ENCODE measurements around the gene MEF2D.

The MEF2D gene

GRCh38 chr1:156465747-156466365, 34.7 kb downstream of the MEF2D start:
- H3K27ac ChIP-seq (ENCODE audit: low read depth, low read length, severe bottlenecking) = no peak overlapping the region
- H3K4me3 ChIP-seq (ENCODE audit: extremely low read depth, insufficient read depth, low read length, poor library complexity, severe bottlenecking) = no peak overlapping the region
- H3K9me3 ChIP-seq (ENCODE audit: control insufficient read depth, low read length) = no peaks in the 10 kb centered on the region
- peaks cover 58% of the 10 kb centered on the region for H3K36me3 ChIP-seq (ENCODE audit: control insufficient read depth, insufficient read depth, low read length)
- peaks cover 20% of the 10 kb centered on the region for H3K4me1 ChIP-seq (ENCODE audit: control insufficient read depth, insufficient read depth, low read length, poor library complexity, severe bottlenecking)
- 81 to 93% methylated on average over 11 to 12 of the region's 17 CpGs for WGBS, 2 experiments (ENCODE audit: insufficient coverage in 2 of 2)

- Histone ChIP-seq H3K4me1 (ENCODE audit: control insufficient read depth, insufficient read depth, low read length, poor library complexity, severe bottlenecking) (peaks cover 20% of the 10 kb centered on the region), H3K4me3 (ENCODE audit: extremely low read depth, insufficient read depth, low read length, poor library complexity, severe bottlenecking) (no peak overlapping the region), H3K27ac (ENCODE audit: low read depth, low read length, severe bottlenecking) (no peak overlapping the region), H3K9me3 (ENCODE audit: control insufficient read depth, low read length) (no peaks in the 10 kb centered on the region), H3K36me3 (ENCODE audit: control insufficient read depth, insufficient read depth, low read length) (peaks cover 50% of the 10 kb centered on the region)
- 90 to 98% methylated on average over 8 to 9 of the region's 9 CpGs for WGBS, 2 experiments (ENCODE audit: insufficient coverage in 2 of 2)
These were observed 35.6 kb downstream of the MEF2D start for GRCh38 chr1:156464825-156465452.

- Histone ChIP-seq H3K4me1 (ENCODE audit: control insufficient read depth, insufficient read depth, low read length, poor library complexity, severe bottlenecking) (peaks cover 20% of the 10 kb centered on the region), H3K27ac (ENCODE audit: low read depth, low read length, severe bottlenecking) (no peak overlapping the region), H3K4me3 (ENCODE audit: extremely low read depth, insufficient read depth, low read length, poor library complexity, severe bottlenecking) (no peak overlapping the region), H3K36me3 (ENCODE audit: control insufficient read depth, insufficient read depth, low read length) (peaks cover 44% of the 10 kb centered on the region), H3K9me3 (ENCODE audit: control insufficient read depth, low read length) (no peaks in the 10 kb centered on the region)
- 92 to 100% methylated on average over 1 to 3 of the region's 3 CpGs for WGBS, 2 experiments (ENCODE audit: insufficient coverage in 2 of 2)
These were observed 36.2 kb downstream of the MEF2D start for GRCh38 chr1:156464335-156464734.

GRCh38 chr1:156463874-156464273, 36.7 kb downstream of the MEF2D start:
- no peaks in the 10 kb centered on the region for H3K9me3 ChIP-seq (ENCODE audit: control insufficient read depth, low read length)
- peaks cover 43% of the 10 kb centered on the region for H3K36me3 ChIP-seq (ENCODE audit: control insufficient read depth, insufficient read depth, low read length)
- no peak overlapping the region for H3K4me3 ChIP-seq (ENCODE audit: extremely low read depth, insufficient read depth, low read length, poor library complexity, severe bottlenecking)
- no peak overlapping the region for H3K27ac ChIP-seq (ENCODE audit: low read depth, low read length, severe bottlenecking)
- peaks cover 20% of the 10 kb centered on the region for H3K4me1 ChIP-seq (ENCODE audit: control insufficient read depth, insufficient read depth, low read length, poor library complexity, severe bottlenecking)
- no CpG with 5 or more reads among the region's 4 CpGs for WGBS, 2 experiments (ENCODE audit: insufficient coverage in 2 of 2)

- H3K9me3 ChIP-seq (ENCODE audit: control insufficient read depth, low read length) = no peaks in the 10 kb centered on the region
- peaks cover 37% of the 10 kb centered on the region for H3K36me3 ChIP-seq (ENCODE audit: control insufficient read depth, insufficient read depth, low read length)
- H3K4me3 ChIP-seq (ENCODE audit: extremely low read depth, insufficient read depth, low read length, poor library complexity, severe bottlenecking) = no peak overlapping the region
- no peak overlapping the region for H3K27ac ChIP-seq (ENCODE audit: low read depth, low read length, severe bottlenecking)
- peaks cover 20% of the 10 kb centered on the region for H3K4me1 ChIP-seq (ENCODE audit: control insufficient read depth, insufficient read depth, low read length, poor library complexity, severe bottlenecking)
- 83 to 91% methylated on average over 14 to 17 of the region's 20 CpGs for WGBS, 2 experiments (ENCODE audit: insufficient coverage in 2 of 2)
These were observed 37.4 kb downstream of the MEF2D start for GRCh38 chr1:156462954-156463795.

GRCh38 chr1:156461781-156462647, 38.6 kb downstream of the MEF2D start:
- no peak overlapping the region for H3K27ac ChIP-seq (ENCODE audit: low read depth, low read length, severe bottlenecking)
- H3K36me3 ChIP-seq (ENCODE audit: control insufficient read depth, insufficient read depth, low read length) = peaks cover 27% of the 10 kb centered on the region
- no peaks in the 10 kb centered on the region for H3K9me3 ChIP-seq (ENCODE audit: control insufficient read depth, low read length)
- WGBS, 2 experiments (ENCODE audit: insufficient coverage in 2 of 2) = 93 to 96% methylated on average over 7 to 9 of the region's 17 CpGs
- peaks cover 20% of the 10 kb centered on the region for H3K4me1 ChIP-seq (ENCODE audit: control insufficient read depth, insufficient read depth, low read length, poor library complexity, severe bottlenecking)
- H3K4me3 ChIP-seq (ENCODE audit: extremely low read depth, insufficient read depth, low read length, poor library complexity, severe bottlenecking) = no peak overlapping the region

GRCh38 chr1:156461109-156461508, 39.5 kb downstream of the MEF2D start:
- H3K4me1 ChIP-seq (ENCODE audit: control insufficient read depth, insufficient read depth, low read length, poor library complexity, severe bottlenecking) = peaks cover 23% of the 10 kb centered on the region
- no peaks in the 10 kb centered on the region for H3K9me3 ChIP-seq (ENCODE audit: control insufficient read depth, low read length)
- peaks cover 19% of the 10 kb centered on the region for H3K36me3 ChIP-seq (ENCODE audit: control insufficient read depth, insufficient read depth, low read length)
- H3K4me3 ChIP-seq (ENCODE audit: extremely low read depth, insufficient read depth, low read length, poor library complexity, severe bottlenecking) = no peak overlapping the region
- WGBS, 2 experiments (ENCODE audit: insufficient coverage in 2 of 2) = 93 to 94% methylated on average over 3 to 4 of the region's 4 CpGs
- no peak overlapping the region for H3K27ac ChIP-seq (ENCODE audit: low read depth, low read length, severe bottlenecking)

GRCh38 chr1:156460525-156460924, 40.0 kb downstream of the MEF2D start:
- H3K4me1 ChIP-seq (ENCODE audit: control insufficient read depth, insufficient read depth, low read length, poor library complexity, severe bottlenecking) = peaks cover 20% of the 10 kb centered on the region
- H3K36me3 ChIP-seq (ENCODE audit: control insufficient read depth, insufficient read depth, low read length) = peaks cover 14% of the 10 kb centered on the region
- 92 to 100% methylated on average over 1 of the region's 1 CpG for WGBS, 2 experiments (ENCODE audit: insufficient coverage in 2 of 2)
- no peaks in the 10 kb centered on the region for H3K9me3 ChIP-seq (ENCODE audit: control insufficient read depth, low read length)
- no peak overlapping the region for H3K4me3 ChIP-seq (ENCODE audit: extremely low read depth, insufficient read depth, low read length, poor library complexity, severe bottlenecking)
- no peak overlapping the region for H3K27ac ChIP-seq (ENCODE audit: low read depth, low read length, severe bottlenecking)

GRCh38 chr1:156458181-156458503, 42.4 kb downstream of the MEF2D start:
- Histone ChIP-seq H3K4me3 (ENCODE audit: extremely low read depth, insufficient read depth, low read length, poor library complexity, severe bottlenecking) (no peak overlapping the region), H3K9me3 (ENCODE audit: control insufficient read depth, low read length) (no peaks in the 10 kb centered on the region), H3K27ac (ENCODE audit: low read depth, low read length, severe bottlenecking) (peak overlapping the region; percentile 29), H3K4me1 (ENCODE audit: control insufficient read depth, insufficient read depth, low read length, poor library complexity, severe bottlenecking) (peaks cover 5% of the 10 kb centered on the region), H3K36me3 (ENCODE audit: control insufficient read depth, insufficient read depth, low read length) (peaks cover 2% of the 10 kb centered on the region)
- WGBS, 2 experiments (ENCODE audit: insufficient coverage in 2 of 2) = 100% methylated on average over 1 of the region's 3 CpGs

Measured in mesodermal cell (in vitro differentiated cells).